Left colon (tissue), 2 donors: ENCODE measurements around the gene AGL. TPM values are rescaled to one million over a fixed set of nuclear protein-coding genes. Genes with fewer than 3 reads are reported as not detected.
"Not testable (repeated sequence)": the region's sequence is repeated elsewhere in the genome, so short reads cannot be mapped to it uniquely, and the experiment has no call there.

Experiments
- ATAC-seq: fragments of 200-7000 bp; cut with Tn5 transposase; one replicate; pipeline ENCODE4 v1.9.1; 2020; ENCODE audit warnings: mild to moderate bottlenecking, moderate library complexity
- DNase-seq, 2 donors: peaks; one replicate each; pipeline ENCODE4 v3.0.0-alpha.2; 2020
- intact Hi-C, 2 donors: fragments of 100-400 bp; cut with DNase I in 1 of 2; cut with micrococcal nuclease in 1 of 2; formaldehyde crosslinking; loops; one replicate each; pipeline versions ENCODE4 v1.11.2 to v1.14.0; 2022; cut with DNase I, micrococcal nuclease
- total RNA-seq, 2 donors: library from RNA; stranded (reverse); fragmentation: NEBNext Ultra II Directional; extraction: Animal tissue kit (Norgen Biotek cat#: 25700); gene quantifications; one replicate each; pipeline ENCODE4 v1.2.1, GENCODE V29; 2021
- donor health status: DM: no; HTN: no; CAD: no.
- donor health status: DM: yes; HTN: yes; CAD: no.

Gene AGL
- total RNA-seq, 2 donors from 2014 or later, result 27.6 to 28.4 TPM

GRCh38 chr1:99917214-99917613 is 67.1 kb downstream of the AGL start:
- intact Hi-C loops, result no loop called here
- ATAC-seq (no peak), DNase-seq (no peak)

- DNase-seq, result no peak
- no peak for ATAC-seq
- intact Hi-C loops, result no loop called here
These were observed 69.1 kb downstream of the AGL start for GRCh38 chr1:99919220-99919619.

GRCh38 chr1:99934801-99935200 is 84.6 kb downstream of the AGL start:
- DNase-seq (no peak), ATAC-seq (no peak)
- intact Hi-C loops, result no loop called here

GRCh38 chr1:99935534-99935933 is 85.4 kb downstream of the AGL start:
- DNase-seq, result no peak
- intact Hi-C loops, result no loop called here
- ATAC-seq, result no peak

GRCh38 chr1:99936071-99936470 is 85.9 kb downstream of the AGL start:
- DNase-seq (no peak), ATAC-seq (no peak)
- intact Hi-C loops, result no loop called here

- intact Hi-C loops, result no loop called here
- no peak for DNase-seq
- no peak for ATAC-seq
These were observed 92.6 kb downstream of the AGL start for GRCh38 chr1:99942723-99943122.

- DNase-seq (no peak), ATAC-seq (no peak)
- intact Hi-C loops, result no loop called here
These were observed 93.1 kb downstream of the AGL start for GRCh38 chr1:99943223-99943794.

- DNase-seq (no peak), ATAC-seq (no peak)
- intact Hi-C loops, result no loop called here
These were observed 94.0 kb downstream of the AGL start for GRCh38 chr1:99944192-99944591.

GRCh38 chr1:99945174-99945573 is 95.0 kb downstream of the AGL start:
- ATAC-seq (no peak), DNase-seq (no peak)
- intact Hi-C loops, result no loop called here

- DNase-seq (no peak), ATAC-seq (no peak)
- intact Hi-C loops, result no loop called here
These were observed 100.3 kb downstream of the AGL start for GRCh38 chr1:99950486-99950885.

- no peak for ATAC-seq
- DNase-seq, result no peak
- intact Hi-C loops, result no loop called here
These were observed 102.4 kb downstream of the AGL start for GRCh38 chr1:99952522-99952921.

- intact Hi-C loops, result no loop called here
- peak; percentile 58 for ATAC-seq
- DNase-seq, result no peak
These were observed 105.2 kb downstream of the AGL start for GRCh38 chr1:99955375-99955774.

GRCh38 chr1:99956755-99957154 is 106.6 kb downstream of the AGL start:
- ATAC-seq (no peak), DNase-seq (no peak)
- intact Hi-C loops, result no loop called here

GRCh38 chr1:99957818-99958217 is 107.7 kb downstream of the AGL start:
- ATAC-seq, result no peak
- intact Hi-C loops, result no loop called here
- no peak for DNase-seq

- DNase-seq, ATAC-seq, intact Hi-C loops: not testable (repeated sequence)
These were observed 109.1 kb downstream of the AGL start for GRCh38 chr1:99959189-99959705.

- ATAC-seq, intact Hi-C loops, DNase-seq: not testable (repeated sequence)
These were observed 110.1 kb downstream of the AGL start for GRCh38 chr1:99960260-99960659.

- intact Hi-C loops, result no loop called here
- DNase-seq (no peak), ATAC-seq (no peak)
These were observed 113.1 kb downstream of the AGL start for GRCh38 chr1:99963041-99963795.

- intact Hi-C loops, result no loop called here
- ATAC-seq, result no peak
- DNase-seq, result no peak
These were observed 114.6 kb downstream of the AGL start for GRCh38 chr1:99964806-99965205.

GRCh38 chr1:99965646-99966375 is 115.7 kb downstream of the AGL start:
- intact Hi-C loops, result no loop called here
- DNase-seq (no peak), ATAC-seq (no peak)

GRCh38 chr1:99968214-99968613 is 118.1 kb downstream of the AGL start:
- intact Hi-C loops, result no loop called here

More at GRCh38 chr1:99968214-99968613, 118.1 kb downstream of the AGL start:
- DNase-seq (no peak), ATAC-seq (no peak)
